ENCODE measurements around the gene KCTD1. TPM values are rescaled to one million over a fixed set of nuclear protein-coding genes. Genes with fewer than 3 reads are reported as not detected.
A peak's percentile ranks its signal among the peaks of the same experiment; 100 is the strongest.

Gene KCTD1
- polyA plus RNA-seq = 1 to 10 TPM; 1.8 to 5.8 (median 3.2) TPM
- long read RNA-seq, donor 1 = 0 reads
- long read RNA-seq, donor 2 = 0 reads
- long read RNA-seq, donor 3, full-length matches to known transcripts = 5 of 5 reads
- long read RNA-seq, donor 3, partial matches to known transcripts = 0 of 5 reads
- long read RNA-seq, donor 3, other reads (novel, unspliced or antisense) = 0 of 5 reads
- long read RNA-seq, donor 4 = 0 reads
- long read RNA-seq, donor 5 = 0 reads
- long read RNA-seq, donor 6 = 0 reads
- long read RNA-seq, donor 7, partial matches to known transcripts = 0 of 6 reads
- long read RNA-seq, donor 7, other reads (novel, unspliced or antisense) = 0 of 6 reads
- long read RNA-seq, donor 8, partial matches to known transcripts = 0 of 1 reads
- long read RNA-seq, donor 8, other reads (novel, unspliced or antisense) = 0 of 1 reads
- long read RNA-seq, donor 9, partial matches to known transcripts = 0 of 1 reads
- long read RNA-seq, donor 9, other reads (novel, unspliced or antisense) = 0 of 1 reads
- long read RNA-seq, donor 10, partial matches to known transcripts = 0 of 2 reads
- long read RNA-seq, donor 10, other reads (novel, unspliced or antisense) = 0 of 2 reads

- Histone ChIP-seq H3K9me3 (ENCODE audit: control insufficient read depth in 2 of 2, insufficient read depth in 1 of 2, low read depth in 1 of 2, low read length in 1 of 2) (no peaks in the 10 kb centered on the region), H3K27ac (ENCODE audit: low read depth in 1 of 3, low read length in 2 of 3) (peak within 1 kb of the TSS in 1 of 3 donors; percentile 12), H3K36me3 (ENCODE audit: control insufficient read depth in 3 of 3, insufficient read depth in 2 of 3, low read depth in 1 of 3, low read length in 3 of 3) (no peaks in the 10 kb centered on the region), H3K27me3 (ENCODE audit: control insufficient read depth in 3 of 3, insufficient read depth in 3 of 3, low read length in 3 of 3) (peaks cover 17 to 51% (median 20%) of the 10 kb centered on the region in 3 donors), H3K4me1 (ENCODE audit: control insufficient read depth in 3 of 3, insufficient read depth in 2 of 3, low read depth in 1 of 3, low read length in 2 of 3) (peaks cover 2 to 26% (median 17%) of the 10 kb centered on the region in 3 donors), H3K4me3 (ENCODE audit: low read depth in 1 of 3, low read length in 3 of 3) (peak within 1 kb of the TSS; percentile 62 to 90 (median 70))
- WGBS, 3 donors = 0 to 1% (median 1%) methylated on average over 65 to 88 of the region's 88 CpGs
- no peak for FAIRE-seq
- DNase-seq = peak; percentile 88 to 91
Measured at GRCh38 chr18:26548415-26549262, at the start of gene KCTD1. Gene KCTD1, minus strand, starts transcription at chr18:26548553. Its CDS starts 17 bp downstream, at chr18:26548536.

DNA sequence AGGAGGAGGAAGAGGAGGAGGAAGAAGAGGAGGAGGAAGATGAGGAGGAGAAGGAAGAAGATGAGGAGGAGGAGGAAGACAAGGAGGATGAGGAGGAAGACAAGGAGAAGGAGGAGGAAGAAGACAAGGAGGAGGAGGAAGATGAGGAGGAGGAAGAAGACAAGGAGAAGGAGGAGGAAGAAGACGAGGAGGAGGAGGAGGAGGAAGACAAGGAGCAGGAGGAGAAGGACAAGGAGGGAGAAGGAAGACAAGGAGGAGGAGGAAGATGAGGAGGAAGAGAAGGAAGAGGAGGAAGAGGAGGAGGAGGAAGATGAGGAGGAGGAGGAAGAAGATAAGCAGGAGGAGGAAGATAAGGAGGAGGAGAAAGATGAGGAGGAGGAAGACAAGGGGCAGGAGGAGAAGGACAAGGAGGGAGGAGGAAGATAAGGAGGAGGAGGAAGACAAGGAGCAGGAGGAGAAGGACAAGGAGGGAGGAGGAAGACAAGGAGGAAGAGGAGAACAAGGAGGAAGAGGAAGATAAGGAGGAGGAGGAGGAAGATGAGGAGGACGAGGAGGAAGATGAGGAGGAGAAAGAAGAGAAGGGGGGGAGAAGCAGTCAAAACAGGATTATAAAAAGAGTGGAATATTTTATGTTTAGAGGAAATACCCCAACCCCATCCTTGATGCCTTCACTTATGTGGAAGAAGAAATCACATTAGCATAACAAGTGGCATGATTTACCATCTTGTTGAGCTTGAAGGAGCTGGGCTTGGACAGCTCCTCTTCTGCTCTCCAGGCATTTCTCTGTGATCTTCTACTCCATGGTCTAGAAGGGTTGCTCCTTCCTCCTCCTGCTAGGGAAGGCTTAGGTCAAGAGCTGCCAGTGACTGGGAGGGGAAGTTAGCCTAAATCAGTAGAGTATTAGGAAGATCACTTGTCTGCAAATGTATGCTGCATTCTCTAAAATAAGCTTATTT lies 45.3 kb upstream of the KCTD1 start:
- no peaks in the 10 kb centered on the region for H3K36me3 ChIP-seq (ENCODE audit: control insufficient read depth in 3 of 3, insufficient read depth in 2 of 3, low read depth in 1 of 3, low read length in 3 of 3)
- H3K9me3 ChIP-seq (ENCODE audit: control insufficient read depth in 2 of 2, insufficient read depth in 1 of 2, low read depth in 1 of 2, low read length in 1 of 2) = no peaks in the 10 kb centered on the region
- no peaks in the 10 kb centered on the region for H3K27me3 ChIP-seq (ENCODE audit: control insufficient read depth in 3 of 3, insufficient read depth in 3 of 3, low read length in 3 of 3)
- H3K4me1 ChIP-seq (ENCODE audit: control insufficient read depth in 3 of 3, insufficient read depth in 2 of 3, low read depth in 1 of 3, low read length in 2 of 3) = no peaks in the 10 kb centered on the region
- no peak overlapping the region for H3K27ac ChIP-seq (ENCODE audit: low read depth in 1 of 3, low read length in 2 of 3)
- WGBS, 3 donors = 56 to 81% (median 71%) methylated on average over 2 of the region's 2 CpGs
- H3K4me3 ChIP-seq (ENCODE audit: low read depth in 1 of 3, low read length in 3 of 3) = no peak overlapping the region
- DNase-seq (no peak), FAIRE-seq (no peak)

DNA sequence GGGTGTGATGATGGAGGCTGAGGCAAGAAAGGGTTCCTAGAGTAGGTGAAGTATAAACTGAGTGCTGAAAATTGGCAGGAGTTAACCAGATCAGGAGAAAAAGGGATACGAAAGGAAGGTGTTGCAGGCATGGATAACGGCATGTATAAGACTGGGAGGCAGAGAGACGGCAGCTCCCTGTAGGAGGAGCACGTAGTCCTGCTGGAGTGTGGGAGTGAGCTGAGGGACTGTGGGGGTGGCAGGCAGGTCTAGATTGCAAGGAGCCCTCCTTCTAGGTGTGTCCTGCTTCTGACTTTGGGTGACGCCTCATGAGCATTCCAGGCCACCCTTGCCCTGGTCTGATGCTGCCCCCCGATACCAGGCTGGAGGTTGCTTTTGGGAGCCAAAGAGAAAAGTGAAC lies 36.4 kb upstream of the KCTD1 start:
- DNase-seq (no peak), FAIRE-seq (no peak)
- 86 to 99% (median 92%) methylated on average over 6 of the region's 6 CpGs for WGBS, 3 donors

DNA sequence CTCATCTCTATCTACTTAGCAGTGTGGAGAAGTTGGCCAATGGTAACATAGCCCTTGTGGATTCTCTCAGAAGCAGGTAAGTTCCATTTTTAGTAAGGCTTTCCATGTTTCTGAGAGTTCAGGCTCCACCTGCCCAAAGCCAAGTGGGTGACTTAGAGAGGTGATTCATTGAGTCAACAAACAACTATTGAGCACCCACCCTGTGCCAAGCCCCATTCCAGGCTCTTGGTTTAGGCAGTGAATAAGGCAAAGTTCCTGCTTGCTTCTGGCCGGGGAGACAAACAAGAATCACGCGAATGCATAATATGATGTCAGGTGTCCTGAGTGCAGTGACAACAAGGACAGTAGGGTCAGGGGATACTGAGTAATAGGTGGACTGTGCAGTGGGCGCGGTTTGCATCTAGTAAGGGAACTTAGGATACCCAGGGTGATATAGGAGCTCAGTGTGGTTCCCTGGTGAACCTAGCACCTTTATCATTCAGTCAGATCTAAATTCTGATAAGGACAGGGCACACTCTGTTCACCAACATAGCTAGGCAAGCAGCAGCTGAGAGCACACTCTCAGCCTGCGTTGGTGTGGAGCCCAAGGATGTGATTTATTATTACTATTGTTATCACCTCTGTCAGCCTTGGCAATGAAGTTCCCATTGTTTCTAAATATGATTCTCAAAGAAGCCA lies 31.7 kb upstream of the KCTD1 start:
- no peaks in the 10 kb centered on the region for H3K4me1 ChIP-seq (ENCODE audit: control insufficient read depth in 3 of 3, insufficient read depth in 2 of 3, low read depth in 1 of 3, low read length in 2 of 3)
- no peaks in the 10 kb centered on the region for H3K36me3 ChIP-seq (ENCODE audit: control insufficient read depth in 3 of 3, insufficient read depth in 2 of 3, low read depth in 1 of 3, low read length in 3 of 3)
- FAIRE-seq (no peak), DNase-seq (peak in 1 of 2 donors; percentile 26)
- peaks cover 0 to 3% (median 0%) of the 10 kb centered on the region in 3 donors for H3K27me3 ChIP-seq (ENCODE audit: control insufficient read depth in 3 of 3, insufficient read depth in 3 of 3, low read length in 3 of 3)
- H3K27ac ChIP-seq (ENCODE audit: low read depth in 1 of 3, low read length in 2 of 3) = no peak overlapping the region
- H3K4me3 ChIP-seq (ENCODE audit: low read depth in 1 of 3, low read length in 3 of 3) = no peak overlapping the region
- no peaks in the 10 kb centered on the region for H3K9me3 ChIP-seq (ENCODE audit: control insufficient read depth in 2 of 2, insufficient read depth in 1 of 2, low read depth in 1 of 2, low read length in 1 of 2)
- 38 to 62% (median 56%) methylated on average over 6 of the region's 6 CpGs for WGBS, 3 donors

More for the DNA sequence above, 36.4 kb upstream of the KCTD1 start:
- Histone ChIP-seq H3K27ac (ENCODE audit: low read depth in 1 of 3, low read length in 2 of 3) (no peak overlapping the region), H3K4me3 (ENCODE audit: low read depth in 1 of 3, low read length in 3 of 3) (no peak overlapping the region), H3K36me3 (ENCODE audit: control insufficient read depth in 3 of 3, insufficient read depth in 2 of 3, low read depth in 1 of 3, low read length in 3 of 3) (no peaks in the 10 kb centered on the region), H3K27me3 (ENCODE audit: control insufficient read depth in 3 of 3, insufficient read depth in 3 of 3, low read length in 3 of 3) (no peaks in the 10 kb centered on the region), H3K4me1 (ENCODE audit: control insufficient read depth in 3 of 3, insufficient read depth in 2 of 3, low read depth in 1 of 3, low read length in 2 of 3) (no peaks in the 10 kb centered on the region), H3K9me3 (ENCODE audit: control insufficient read depth in 2 of 2, insufficient read depth in 1 of 2, low read depth in 1 of 2, low read length in 1 of 2) (peaks cover 0 to 6% of the 10 kb centered on the region in 2 donors)

GRCh38 chr18:26575865-26576217 lies 27.5 kb upstream of the KCTD1 start:
- FAIRE-seq = no peak
- H3K27ac ChIP-seq (ENCODE audit: low read depth in 1 of 3, low read length in 2 of 3) = no peak overlapping the region
- H3K9me3 ChIP-seq (ENCODE audit: control insufficient read depth in 2 of 2, insufficient read depth in 1 of 2, low read depth in 1 of 2, low read length in 1 of 2) = no peaks in the 10 kb centered on the region

DNA sequence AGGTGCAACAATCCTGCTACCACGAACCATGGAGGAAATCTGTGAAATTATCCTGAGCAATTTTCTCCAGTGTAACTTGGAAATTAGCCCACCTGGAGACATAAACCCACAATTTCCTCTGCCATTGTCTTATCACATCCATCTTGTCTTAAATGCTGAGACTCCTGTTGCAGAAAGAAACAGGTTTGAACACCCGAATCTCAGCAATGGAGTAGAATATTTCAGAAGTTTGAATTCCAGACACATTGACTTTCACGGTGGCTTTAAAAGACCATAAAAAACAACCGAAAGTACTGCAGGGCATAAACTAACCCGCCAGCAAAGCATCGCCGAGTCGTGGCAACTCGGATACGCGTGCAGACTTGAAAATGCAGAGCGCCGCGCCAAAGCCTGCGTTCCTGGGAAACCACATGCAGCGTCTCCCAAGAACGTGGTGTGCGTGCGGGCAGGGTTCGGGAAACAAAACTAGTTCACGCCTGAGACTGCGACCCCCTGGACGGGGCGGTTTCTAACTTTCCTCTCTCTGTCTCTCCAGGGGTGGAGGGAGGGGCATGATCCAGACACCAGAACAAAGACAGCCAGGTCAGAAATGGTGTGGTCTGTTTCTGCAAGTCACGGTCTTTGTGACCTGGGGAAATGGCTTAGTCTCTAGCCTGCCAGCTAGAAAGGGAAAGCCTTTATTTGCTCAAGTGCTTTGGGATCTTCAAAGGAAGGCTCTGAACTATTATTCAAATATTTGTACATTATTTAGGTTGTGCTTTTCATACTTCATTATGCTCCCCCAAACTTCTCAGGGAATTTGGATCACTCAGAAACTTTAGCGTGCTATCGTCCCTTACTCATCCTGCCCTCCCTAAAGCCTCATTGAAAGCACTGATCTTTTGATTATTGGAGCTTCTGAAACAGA lies 26.9 kb upstream of the KCTD1 start:
- H3K4me3 ChIP-seq (ENCODE audit: low read depth in 1 of 3, low read length in 3 of 3) = peak overlapping the region in 2 of 3 donors; percentile 23 to 33
- WGBS, 3 donors = 1 to 4% (median 2%) methylated on average over 27 of the region's 27 CpGs
- H3K36me3 ChIP-seq (ENCODE audit: control insufficient read depth in 3 of 3, insufficient read depth in 2 of 3, low read depth in 1 of 3, low read length in 3 of 3) = no peaks in the 10 kb centered on the region
- H3K27ac ChIP-seq (ENCODE audit: low read depth in 1 of 3, low read length in 2 of 3) = no peak overlapping the region
- no peaks in the 10 kb centered on the region for H3K4me1 ChIP-seq (ENCODE audit: control insufficient read depth in 3 of 3, insufficient read depth in 2 of 3, low read depth in 1 of 3, low read length in 2 of 3)
- peaks cover 0 to 9% (median 2%) of the 10 kb centered on the region in 3 donors for H3K27me3 ChIP-seq (ENCODE audit: control insufficient read depth in 3 of 3, insufficient read depth in 3 of 3, low read length in 3 of 3)
- DNase-seq (peak; percentile 33 to 59), FAIRE-seq (no peak)
- H3K9me3 ChIP-seq (ENCODE audit: control insufficient read depth in 2 of 2, insufficient read depth in 1 of 2, low read depth in 1 of 2, low read length in 1 of 2) = no peaks in the 10 kb centered on the region

More at GRCh38 chr18:26575865-26576217, 27.5 kb upstream of the KCTD1 start:
- H3K4me1 ChIP-seq (ENCODE audit: control insufficient read depth in 3 of 3, insufficient read depth in 2 of 3, low read depth in 1 of 3, low read length in 2 of 3) = no peaks in the 10 kb centered on the region
- DNase-seq = no peak
- 22 to 45% (median 34%) methylated on average over 8 of the region's 8 CpGs for WGBS, 3 donors
- no peaks in the 10 kb centered on the region for H3K36me3 ChIP-seq (ENCODE audit: control insufficient read depth in 3 of 3, insufficient read depth in 2 of 3, low read depth in 1 of 3, low read length in 3 of 3)
- H3K27me3 ChIP-seq (ENCODE audit: control insufficient read depth in 3 of 3, insufficient read depth in 3 of 3, low read length in 3 of 3) = peaks cover 0 to 9% (median 2%) of the 10 kb centered on the region in 3 donors
- no peak overlapping the region for H3K4me3 ChIP-seq (ENCODE audit: low read depth in 1 of 3, low read length in 3 of 3)
